DMS153 treated with DMSO at 0.1 percent for 48 hours (cell line): ENCODE data around the gene PDZD4.

ENCODE experiments used
- DNase-seq: peaks from one replicate; lab custom pipeline; 2025; ENCODE audit not compliant: unreplicated experiment; lab: John Stamatoyannopoulos, UW

Gene PDZD4

DNA sequence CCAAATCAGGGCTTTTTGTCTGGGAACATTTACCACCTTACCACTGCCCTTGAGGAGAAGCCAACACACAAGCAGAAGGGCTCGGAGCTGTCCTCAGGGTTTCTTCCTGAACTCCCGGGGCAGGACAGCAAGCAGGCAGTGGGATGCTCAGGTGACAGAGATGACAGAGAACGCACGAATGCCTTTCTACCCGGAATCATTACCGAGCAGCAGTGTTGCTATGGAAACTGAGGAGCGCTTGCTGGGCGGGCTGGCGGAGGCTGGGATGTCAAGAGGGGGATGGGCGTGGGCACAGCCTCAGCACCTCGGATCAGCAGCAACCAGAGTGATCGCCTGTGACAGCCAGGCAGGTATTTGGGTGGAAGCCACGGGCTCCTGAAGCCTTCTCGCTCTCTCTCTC, 18.1 kb downstream of the PDZD4 start:
- DNase-seq = no peak

DNA sequence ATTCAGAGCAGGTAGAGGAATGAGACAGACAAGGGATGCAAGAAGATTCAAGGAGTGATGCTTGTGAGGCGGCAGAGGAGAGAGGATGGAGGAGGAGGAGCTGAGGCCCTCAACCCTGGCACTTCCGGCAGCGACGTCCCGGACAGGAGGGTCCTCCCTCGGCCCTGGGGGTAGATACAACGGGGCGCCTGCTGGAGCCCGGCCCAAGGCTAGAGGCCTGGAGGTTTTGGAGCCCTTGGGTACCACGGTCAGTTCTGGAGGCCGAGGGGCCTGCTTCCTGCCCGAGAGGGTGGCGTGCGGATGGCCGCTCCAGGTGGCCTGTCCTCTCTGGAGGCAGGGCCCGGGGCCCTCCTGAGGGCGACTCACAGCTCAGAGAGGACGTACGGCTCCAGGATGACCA, 22.4 kb downstream of the PDZD4 start:
- DNase-seq = no peak

DNA sequence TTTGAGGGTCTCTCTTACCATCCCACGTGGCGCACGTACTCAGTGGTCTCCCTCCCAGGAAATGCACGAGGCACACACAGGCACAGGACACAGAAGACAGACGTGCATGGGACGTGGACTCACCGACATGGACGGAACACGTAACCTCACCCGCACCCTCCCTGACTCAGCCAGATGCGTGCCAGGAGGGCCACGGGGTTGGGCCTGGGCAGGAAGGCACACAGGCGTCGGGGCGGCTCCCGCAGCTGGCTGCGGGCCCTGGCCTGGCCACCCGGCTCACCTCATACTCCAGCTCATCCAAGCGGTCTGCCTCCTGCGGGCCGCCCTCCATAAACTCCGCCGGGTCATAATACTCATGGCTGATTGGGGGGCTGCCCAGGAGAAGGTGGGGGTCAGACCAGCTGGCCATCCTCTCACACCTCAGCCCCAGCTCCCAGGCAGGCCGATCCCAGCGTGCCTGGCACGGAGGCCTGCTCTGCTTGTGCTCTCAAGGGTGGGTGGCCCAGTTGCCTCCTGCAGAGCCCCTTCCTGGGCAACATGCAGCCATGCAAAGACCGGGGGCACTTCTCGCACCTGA, 23.3 kb downstream of the PDZD4 start:
- no peak for DNase-seq

DNA sequence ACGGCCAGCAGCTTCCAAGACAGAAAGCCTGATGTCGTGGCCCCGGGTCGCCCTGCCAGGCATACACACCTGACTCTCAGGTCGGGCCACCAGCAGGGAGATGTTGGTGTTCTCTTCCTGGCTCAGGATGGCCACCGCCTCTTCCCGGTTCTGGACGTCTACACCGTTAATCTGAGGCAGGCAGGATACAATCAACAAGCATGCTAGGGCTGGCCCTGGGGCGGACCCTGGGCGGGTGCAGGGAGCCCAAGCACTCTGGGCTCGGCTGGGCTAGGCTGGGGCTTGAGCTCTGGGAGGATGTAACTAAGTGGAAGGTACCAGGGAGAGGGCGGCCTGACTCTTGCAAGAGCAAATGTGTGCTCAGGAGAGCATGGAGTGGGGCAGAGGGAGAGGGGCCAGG, 24.9 kb downstream of the PDZD4 start:
- DNase-seq = no peak

DNA sequence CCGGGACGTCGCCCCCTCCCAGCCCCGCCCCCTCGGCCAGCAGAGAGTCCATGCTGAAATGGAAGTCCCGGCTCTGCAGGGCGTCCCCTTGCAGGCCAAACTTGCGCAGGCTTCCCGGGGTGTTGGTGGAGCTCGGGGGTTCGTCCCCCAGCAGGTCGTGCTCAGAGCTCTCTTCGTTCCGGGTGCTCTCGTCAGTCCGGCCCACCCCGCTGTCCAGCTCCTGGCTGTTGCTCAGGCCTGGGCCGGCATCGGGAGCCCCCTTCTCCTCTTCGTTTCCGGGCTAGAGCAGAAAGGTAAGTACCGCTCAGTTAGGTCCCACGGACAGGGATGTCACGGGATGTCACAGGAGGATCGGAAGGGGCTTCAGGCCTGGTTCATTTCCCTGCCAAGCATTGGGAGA, 25.7 kb downstream of the PDZD4 start:
- DNase-seq = no peak

DNA sequence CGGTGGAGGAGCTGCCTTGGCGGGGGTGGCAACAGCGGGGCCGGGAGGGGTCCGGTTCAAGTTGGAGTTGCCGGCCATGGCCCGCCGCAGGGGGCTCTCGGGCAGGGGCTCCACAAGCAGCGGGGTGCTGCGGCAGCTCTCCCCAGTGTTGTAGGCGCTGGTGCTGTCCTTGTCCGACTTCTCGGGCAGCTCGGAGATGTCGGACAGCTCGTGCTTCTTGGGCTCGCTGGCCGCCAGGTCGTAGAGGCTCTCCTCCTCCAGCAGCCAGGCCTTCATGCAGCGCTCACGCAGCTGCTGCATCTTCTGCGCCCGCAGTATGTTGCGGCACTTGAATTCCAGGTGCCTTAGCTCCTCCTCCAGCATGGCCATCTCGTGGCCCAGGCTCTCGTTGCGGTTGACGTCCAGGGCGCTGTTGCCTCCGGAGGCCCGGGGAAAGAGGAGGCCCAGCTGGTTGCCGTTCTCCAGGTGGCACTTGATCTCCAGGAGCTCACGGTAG, 26.2 kb downstream of the PDZD4 start:
- no peak for DNase-seq

DNA sequence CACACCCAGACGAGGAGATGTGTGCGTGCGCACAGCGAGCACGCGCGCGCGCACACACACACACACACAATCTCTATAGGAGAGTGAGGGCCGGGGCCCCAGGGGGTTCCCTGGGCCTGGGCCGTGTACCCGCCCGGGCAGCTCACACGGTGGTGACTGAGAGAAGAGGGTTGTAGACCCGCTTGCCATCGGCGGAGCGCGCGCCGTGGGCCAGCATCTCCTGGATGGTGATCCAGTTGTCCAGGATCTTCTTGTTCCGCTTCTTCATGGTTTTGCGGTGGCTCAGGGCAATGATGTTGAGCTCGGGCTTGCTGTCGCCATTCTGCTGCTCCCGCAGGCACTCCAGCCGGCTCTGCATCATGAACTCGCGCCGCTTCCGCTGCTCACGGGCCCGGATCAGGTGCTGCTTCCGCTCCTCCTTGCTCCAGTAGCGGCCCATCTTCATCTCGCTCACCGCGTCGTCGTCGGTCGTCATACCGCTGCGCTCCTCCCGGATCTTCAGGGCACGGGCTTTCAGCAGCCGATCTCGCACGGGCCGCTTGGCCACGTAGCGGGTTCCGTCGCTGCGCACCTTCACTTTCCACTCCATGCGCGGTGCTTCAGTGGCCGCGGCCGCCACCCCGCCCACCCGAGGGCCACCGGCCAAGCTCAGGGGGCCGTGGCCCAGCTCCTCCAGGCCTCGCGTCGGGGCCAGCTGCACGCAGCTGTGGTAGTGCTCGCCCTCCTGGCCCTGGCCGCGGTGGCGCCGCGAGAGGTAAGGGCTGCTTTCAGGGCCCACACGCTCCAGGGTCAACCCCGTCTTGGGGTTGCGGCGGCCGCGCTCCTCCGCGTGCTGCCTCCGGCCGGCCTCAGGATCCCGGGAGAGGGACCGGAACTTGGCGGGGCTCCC, 26.9 kb downstream of the PDZD4 start:
- DNase-seq = no peak

DNA sequence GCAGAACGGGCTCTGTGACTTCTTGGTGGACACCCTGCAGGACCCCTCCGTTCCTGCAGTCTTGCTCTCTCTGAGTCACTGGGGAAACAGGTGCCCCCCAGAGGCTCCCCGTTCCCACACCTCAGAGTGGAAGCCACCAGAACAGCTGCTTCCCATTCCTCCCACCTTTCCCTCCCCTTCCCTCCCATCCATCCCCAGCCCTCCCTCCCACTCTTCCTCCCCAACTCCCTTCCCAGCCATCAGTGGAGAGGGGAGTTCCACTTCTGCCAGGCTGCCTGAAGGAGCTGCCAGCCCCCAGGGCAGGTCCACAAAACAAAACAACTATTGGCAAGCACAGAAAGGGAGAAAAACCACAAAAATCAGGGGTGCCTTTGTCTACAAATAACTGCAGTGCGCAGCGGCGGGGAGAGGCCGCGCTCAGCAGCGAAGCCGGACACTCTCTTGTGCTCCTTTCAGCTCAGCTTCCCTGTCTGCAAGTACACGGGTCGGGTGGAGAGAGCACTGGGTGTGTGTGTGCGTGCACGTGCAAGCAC, 27.8 kb downstream of the PDZD4 start:
- DNase-seq = no peak

DNA sequence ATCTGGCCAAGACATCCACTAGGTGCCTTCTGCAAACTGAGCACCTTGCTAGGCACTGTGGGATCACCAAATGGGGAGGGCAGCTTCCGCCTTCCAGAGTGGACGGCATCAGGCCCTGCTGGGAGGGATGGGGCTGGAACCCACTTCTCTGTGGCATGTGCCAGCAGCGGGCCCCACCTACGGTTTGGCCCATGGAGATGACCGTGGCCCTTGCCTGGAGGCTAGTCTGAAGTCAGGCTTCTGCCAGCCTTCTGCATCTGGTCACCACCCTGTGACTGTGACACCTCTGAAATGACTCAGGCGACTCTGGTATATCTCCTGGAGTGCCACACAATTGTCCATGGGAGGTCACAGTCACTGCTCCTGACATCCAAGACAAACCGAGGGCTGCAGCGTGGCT, 28.7 kb downstream of the PDZD4 start:
- DNase-seq = no peak

DNA sequence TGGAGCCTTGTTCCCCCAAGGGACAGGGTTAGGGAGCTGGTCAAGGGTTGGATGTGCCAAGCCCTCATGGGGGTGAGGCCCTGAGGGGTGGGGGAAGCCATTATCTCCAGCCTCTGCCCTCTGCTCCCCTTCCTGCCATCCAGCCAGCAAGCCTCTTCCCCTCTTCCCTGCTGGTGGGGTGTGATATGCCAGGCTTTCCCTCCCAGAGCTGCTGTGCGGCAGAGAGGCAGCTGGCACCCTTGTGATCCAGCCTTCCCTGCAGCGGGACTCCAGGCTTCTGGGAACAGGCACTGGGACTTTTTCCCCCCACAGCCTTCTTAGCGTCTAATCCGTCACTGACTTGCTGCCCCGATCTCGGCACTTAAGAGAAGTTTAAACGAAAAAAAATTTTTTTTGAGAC, 29.6 kb downstream of the PDZD4 start:
- no peak for DNase-seq

DNA sequence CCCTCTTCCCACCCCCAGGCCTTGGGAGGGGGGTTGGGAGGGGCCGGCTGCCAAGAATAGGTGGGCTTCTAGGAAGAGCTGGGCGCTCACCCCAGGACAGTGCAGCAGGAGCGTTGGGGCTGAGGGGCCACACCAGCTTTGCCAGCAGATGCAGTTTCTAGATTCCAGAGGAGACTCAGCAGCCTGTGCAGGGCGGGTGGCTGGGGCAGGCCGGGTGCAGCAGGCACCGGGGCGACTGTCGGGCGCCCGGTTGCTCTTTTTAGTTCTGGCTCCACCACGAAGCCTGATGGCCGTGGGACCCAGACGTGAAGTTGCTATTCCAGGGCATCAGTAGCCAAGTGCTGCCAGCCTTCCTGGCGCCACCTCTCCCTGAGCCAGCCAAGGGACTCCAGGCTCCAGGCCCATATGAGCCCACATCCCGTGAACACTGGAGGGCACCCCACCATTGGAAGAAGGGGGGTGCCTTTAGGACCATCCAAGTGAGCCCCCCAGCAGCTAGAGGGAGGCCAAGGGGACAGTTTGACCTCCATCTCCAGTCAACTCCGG, 30.1 kb downstream of the PDZD4 start:
- no peak for DNase-seq

DNA sequence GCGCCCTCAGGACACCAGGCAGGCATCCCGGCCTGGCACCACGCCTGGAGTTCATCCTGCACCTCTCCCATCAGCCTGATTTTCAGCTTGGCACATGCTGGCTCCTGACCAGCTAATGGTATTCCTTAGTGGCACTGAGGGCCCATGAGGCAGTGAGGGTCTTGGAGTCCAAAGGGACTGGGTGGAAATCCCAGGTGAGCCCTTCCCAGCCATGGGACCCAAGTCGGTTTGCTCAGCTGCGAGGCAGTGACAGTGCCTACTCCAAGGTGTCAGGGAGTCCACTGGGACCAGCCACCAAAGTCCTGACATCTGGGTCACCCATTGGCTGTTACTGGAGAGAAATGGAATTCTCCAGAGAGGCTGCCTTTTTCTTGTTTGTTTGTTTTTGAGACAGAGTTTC, 31.0 kb downstream of the PDZD4 start:
- DNase-seq = no peak

DNA sequence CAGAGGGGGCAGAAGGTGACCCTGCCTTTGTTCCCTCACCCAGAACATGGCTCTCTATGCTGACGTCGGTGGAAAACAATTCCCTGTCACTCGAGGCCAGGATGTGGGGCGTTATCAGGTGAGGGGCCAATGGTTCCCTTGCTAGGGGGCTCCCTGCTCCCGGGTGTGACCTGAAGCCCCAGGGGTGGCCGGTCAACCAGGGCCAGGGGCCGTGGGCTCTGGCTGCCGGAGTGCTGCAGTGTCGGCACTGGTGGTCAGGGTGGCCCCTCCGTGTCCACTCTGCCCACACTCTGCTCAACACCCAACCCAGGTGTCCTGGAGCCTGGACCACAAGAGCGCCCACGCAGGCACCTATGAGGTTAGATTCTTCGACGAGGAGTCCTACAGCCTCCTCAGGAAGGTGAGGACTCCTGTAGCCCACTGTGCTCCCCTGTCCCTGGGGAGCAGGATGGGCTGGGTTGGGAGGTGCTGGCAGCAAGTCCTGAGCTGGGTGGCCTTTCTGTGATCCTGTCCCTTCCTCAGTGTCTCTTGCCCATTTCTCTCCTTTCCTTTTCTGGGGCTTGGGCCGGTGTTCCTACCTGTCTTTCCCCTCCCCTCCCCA, 32.8 kb downstream of the PDZD4 start:
- DNase-seq = no peak

DNA sequence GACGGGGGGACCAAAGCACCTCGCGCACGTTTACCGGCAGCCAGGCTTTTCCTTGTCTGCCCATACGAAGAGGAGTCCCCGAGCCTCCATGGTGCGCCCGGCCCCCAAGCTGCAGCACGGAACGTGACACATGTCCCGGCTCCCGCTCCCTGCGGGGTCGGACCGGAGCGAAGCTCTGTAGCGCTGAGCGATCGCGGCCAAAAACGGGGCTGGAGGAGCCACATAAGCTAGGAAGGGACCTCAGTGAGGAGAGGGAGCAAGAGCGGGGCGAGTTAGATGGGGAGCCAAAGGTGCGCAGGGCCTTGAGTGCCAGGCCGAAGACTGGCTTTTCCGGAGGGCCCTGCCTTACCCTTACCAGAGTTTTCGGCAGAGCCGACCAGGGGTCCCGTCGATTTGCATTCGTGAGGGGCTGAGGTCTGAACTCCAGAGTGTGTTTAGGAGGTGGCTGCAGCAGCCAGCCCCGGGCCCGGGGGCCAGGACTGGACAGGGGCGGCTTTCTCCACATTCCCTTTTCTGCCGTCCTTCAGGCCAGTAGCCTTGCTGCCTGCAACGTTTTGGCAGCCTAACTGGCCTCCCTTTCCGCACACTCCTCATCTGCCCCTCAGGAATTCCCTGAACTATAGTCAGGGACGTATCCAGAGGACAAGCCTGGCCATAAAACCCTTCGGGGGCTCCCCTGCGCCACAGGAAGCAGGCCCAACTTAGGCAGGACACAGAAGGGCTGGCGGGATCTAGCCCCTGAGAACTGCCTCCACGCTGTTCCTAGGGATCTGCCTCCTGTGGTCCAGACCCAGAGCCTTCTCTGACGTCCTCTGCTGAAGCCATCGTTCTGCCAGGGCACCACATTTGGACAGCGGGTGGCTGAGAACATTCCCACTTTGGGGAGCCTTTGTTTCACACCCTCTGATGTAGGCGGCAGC, 35.2 kb downstream of the PDZD4 start:
- no peak for DNase-seq

DNA sequence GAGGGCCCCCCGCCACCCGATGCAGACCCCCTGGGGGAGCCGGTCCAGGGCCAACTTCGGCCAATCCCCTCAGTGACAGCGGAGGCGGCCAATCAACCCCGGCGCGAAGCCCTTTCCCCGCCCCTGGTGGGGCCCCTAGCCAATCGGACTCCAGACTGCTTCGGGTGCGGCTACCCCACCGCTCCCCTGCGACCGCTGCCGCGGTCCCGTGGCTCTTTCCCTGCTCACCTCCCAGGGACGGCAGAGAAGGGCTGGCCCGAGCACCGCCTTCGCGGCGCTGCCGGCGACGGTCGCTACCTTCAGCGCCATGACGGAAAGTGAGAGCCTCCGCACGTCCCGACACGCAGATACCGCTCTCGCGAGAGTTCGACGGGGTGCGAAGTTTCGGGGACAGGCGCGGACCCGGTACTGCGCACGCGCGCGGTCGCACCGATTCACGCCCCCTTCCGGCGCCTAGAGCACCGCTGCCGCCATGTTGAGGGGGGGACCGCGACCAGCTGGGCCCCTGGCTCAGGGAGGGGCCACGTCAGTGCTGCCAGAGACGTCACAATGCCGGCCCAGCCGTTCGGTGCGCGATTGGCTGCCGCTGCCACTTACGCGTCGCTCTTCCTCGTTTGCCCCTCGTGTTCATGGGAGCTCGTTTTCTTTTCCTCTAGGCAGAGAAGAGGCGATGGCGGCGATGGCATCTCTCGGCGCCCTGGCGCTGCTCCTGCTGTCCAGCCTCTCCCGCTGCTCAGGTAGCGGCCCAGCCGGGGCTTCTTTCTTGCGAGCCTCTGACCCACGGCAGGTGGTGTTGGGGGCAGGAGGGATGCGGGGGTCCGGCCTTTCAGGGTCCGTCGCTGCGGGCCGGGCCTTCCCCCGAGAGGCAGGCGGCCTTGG, 36.1 kb downstream of the PDZD4 start, which contains the start of the genes IDH3G and SSR4:
TSS of gene IDH3G (minus strand) at position 358 of the 879 bp plus-strand sequence. CDS start at position 309, 49 bp downstream.
TSS of gene SSR4 (plus strand) at position 651 of the 879 bp plus-strand sequence. CDS start at position 671, 20 bp downstream.
- DNase-seq = peak; percentile 97

DNA sequence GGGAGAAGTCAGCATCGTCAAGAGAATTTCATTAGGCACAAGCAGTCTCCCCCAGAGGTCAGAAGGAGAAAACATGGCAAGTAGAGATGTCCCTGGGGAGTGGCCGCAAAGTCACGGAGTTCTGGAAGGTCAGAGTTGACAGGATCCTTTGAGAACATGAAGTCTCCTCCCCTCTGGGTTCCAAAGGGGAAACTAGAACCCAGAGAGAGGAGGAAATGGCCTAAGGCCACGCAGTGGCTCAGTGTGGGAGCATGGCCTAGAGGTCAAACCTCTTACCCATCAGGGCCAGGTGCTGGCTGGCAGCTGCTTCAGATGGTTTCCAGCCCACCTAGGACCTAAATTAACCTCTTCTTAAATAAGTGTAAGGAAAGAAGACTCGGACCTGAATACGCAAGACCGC, 37.1 kb downstream of the PDZD4 start:
- no peak for DNase-seq

DNA sequence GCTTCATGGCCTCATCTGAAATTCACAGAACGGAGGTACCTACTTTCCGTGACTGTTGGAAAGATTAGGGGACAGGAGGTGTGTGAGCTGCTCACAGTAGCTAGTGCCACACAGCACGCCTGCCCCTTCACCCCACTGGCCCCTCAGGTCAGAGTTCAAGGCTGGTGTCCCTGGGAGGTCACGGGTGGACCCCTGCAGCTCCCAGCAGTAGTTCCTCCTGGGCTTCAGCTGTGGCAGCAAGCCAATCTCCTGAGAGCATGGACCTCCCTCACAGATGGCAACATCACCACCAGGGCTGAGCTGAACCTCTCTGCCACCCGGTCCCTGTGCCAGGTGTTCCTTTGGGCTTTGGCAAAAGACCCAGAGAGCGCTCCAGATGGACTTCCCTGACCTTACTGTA, 38.0 kb downstream of the PDZD4 start:
- no peak for DNase-seq

DNA sequence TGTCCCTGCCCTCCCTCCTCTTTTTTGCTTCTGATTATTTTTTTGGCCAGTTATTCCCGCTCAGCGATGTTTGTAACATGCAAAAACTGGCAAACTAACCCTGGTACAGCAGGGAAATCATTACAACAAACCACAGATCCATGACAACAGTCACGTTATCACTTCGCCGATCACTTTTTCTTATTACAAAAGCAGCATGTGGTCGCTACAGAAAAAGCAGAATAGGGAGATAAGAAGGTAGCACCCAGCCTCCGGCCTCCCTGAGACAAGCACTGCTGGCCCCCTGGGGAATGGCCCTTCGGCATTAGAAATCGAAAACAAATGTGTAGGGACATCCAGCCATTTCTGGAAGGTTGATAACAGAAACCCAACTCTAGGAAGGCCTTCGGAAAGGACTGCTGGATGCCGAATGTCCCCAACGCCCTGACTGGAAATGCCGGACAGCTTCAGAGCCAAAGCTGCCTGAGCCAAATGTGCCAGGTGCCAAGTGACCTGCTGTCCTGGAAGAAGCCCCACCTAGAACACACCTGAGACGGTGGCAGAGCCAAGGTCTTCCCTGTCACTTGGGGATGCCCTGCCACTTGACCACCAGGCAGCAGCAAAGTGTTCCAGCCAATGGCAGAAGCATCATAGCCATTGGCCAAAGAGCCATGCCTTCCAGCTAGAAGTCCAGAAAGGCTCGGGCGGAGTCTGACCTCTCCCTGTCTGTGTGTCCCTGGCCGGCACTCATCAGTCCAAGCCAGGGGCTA, 39.1 kb downstream of the PDZD4 start:
- no peak for DNase-seq

DNA sequence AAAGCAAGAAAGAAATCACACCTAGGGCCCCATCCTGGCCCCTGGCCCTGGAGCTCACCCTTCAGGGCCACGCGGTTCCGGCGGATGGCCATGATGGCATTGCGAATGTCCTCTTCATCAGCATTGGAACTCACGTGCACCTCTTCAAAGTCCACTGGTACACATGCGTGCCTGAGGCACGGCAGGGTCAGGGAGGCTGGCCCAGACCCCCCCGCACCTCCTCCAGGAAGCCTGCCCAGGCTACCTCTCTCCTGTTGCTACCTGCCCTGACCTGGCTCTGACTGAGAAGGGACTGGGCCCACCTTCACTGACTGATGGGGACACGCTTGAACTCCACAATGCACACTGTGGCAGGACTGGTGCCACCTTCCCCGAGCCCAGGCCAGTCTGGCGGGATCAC, 40.7 kb downstream of the PDZD4 start:
- no peak for DNase-seq
